GM18519 (cell line): Measurements from ENCODE around the gene PPP1R14D.

Source experiments
- ATAC-seq: cut with Tn5 transposase; IDR thresholded peaks from one replicate; pipeline ENCODE4 v1.9.1; 2021; ENCODE audit warnings: mild to moderate bottlenecking, moderate library complexity; ENCODE audit not compliant: unreplicated experiment, low FRiP score

The PPP1R14D gene

GRCh38 chr15:40766194-40766815, 62.2 kb downstream of the PPP1R14D start:
- ATAC-seq: no peak
